ENCODE results near the gene LARP4B. TPM values are rescaled to one million over a fixed set of nuclear protein-coding genes. Genes with fewer than 3 reads are reported as not detected.

Gene LARP4B
- polyA plus RNA-seq, 1 donor (not counting 4 experiments of a cell fraction or from before 2014, with no cell fraction given) = 39.4 TPM

DNA sequence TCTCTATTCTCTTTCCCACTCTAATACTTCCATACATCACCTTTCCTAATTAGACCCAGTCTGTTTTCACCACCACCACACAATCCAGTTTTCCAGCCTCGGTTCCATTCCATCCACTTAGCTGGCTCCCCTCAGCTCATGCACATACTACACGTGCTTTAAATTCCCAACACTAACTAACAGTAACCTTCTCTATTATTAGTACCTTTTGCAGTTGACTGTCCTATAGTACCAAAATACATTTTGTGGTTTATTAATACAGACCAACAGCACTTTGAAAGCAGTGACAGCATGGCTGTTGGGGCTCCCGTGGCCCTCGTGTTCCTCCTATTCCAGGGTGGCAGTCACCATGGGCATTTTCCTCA is 64.9 kb downstream of the LARP4B start:
- Histone ChIP-seq H3K27ac (ENCODE audit: control insufficient read depth, insufficient read depth, low read length) (no peak overlapping the region), H3K79me2 (ENCODE audit: control insufficient read depth, insufficient read depth, low read length) (peaks cover 66% of the 10 kb centered on the region), H3K27me3 (ENCODE audit: control insufficient read depth, extremely low read depth, insufficient read depth, low read length) (no peaks in the 10 kb centered on the region), H2AFZ (ENCODE audit: control insufficient read depth, low read length) (no peak overlapping the region), H3K9me1 (ENCODE audit: control insufficient read depth, extremely low read depth, insufficient read depth, low read length) (no peaks in the 10 kb centered on the region), H3K4me2 (ENCODE audit: control insufficient read depth, extremely low read depth, insufficient read depth, low read depth, low read length) (no peak overlapping the region), H3K4me3 (ENCODE audit: control insufficient read depth in 2 of 3, extremely low read depth in 1 of 3, insufficient read depth in 2 of 3, low read depth in 1 of 3, low read length in 3 of 3) (no peak overlapping the region), H3K9me3 (ENCODE audit: control insufficient read depth, low read depth, low read length) (no peaks in the 10 kb centered on the region), H3K9ac (ENCODE audit: control insufficient read depth, extremely low read depth, insufficient read depth, low read length) (no peak overlapping the region), H4K20me1 (ENCODE audit: control insufficient read depth, extremely low read depth, insufficient read depth, low read length) (peaks cover 2% of the 10 kb centered on the region), H3K36me3 (ENCODE audit: control insufficient read depth in 2 of 2, extremely low read depth in 1 of 2, insufficient read depth in 2 of 2, low read length in 2 of 2) (peaks cover 14 to 22% of the 10 kb centered on the region in 2 experiments), H3K4me1 (ENCODE audit: control insufficient read depth, extremely low read depth, insufficient read depth, low read length) (no peaks in the 10 kb centered on the region)
- DNase-seq (ENCODE audit: low read depth, low spot score) (no peak), FAIRE-seq (no peak)
- TF ChIP-seq, protein P1, sequence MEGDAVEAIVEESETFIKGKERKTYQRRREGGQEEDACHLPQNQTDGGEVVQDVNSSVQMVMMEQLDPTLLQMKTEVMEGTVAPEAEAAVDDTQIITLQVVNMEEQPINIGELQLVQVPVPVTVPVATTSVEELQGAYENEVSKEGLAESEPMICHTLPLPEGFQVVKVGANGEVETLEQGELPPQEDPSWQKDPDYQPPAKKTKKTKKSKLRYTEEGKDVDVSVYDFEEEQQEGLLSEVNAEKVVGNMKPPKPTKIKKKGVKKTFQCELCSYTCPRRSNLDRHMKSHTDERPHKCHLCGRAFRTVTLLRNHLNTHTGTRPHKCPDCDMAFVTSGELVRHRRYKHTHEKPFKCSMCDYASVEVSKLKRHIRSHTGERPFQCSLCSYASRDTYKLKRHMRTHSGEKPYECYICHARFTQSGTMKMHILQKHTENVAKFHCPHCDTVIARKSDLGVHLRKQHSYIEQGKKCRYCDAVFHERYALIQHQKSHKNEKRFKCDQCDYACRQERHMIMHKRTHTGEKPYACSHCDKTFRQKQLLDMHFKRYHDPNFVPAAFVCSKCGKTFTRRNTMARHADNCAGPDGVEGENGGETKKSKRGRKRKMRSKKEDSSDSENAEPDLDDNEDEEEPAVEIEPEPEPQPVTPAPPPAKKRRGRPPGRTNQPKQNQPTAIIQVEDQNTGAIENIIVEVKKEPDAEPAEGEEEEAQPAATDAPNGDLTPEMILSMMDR (optimal IDR thresholded peaks at IDR 0.05 in 1 of 3, IDR thresholded peaks at IDR 0.05 in 1 of 3, conservative IDR thresholded peaks at IDR 0.05 in 1 of 3; ENCODE audit: extremely low read depth in 1 of 3, insufficient read depth in 2 of 3, low read length in 3 of 3) = no peak
- TF ChIP-seq EZH2 (IDR thresholded peaks at IDR 0.05; ENCODE audit: low read length) = no peak
- dilution Hi-C loops (cut with MboI; ENCODE audit: extremely low pct_ligation_motif_present, low sequenced_read_pairs) = no loop called here

DNA sequence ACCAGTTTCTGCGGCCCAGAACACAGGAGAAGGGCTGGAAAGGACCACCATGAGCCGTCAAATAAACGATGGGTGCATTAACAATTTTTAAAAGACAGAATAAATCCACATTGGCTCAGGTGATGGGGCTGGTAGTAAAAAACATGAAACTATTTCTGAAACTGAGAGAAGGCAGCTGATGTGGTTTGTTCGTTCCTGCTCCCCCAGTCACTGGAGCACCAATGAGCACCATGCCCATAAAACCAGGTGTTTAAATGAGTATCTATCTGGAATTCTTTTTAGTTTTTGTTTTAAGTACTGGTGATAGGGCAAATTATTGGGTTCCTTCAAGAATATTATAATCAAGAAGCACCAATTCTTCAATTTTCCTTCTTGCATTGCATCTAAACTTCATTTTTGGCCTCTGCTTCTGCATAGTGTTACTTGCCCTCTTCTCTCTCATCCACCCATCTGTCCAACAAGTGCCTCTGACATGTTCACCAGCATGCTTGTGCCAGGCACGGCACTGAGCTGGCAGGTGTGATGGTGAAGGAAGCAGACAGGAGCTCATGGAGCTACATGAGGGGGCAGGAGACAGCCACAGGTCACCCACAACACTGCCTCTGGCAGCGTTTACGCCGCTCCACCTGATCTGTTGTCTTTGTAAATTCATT is 65.5 kb downstream of the LARP4B start:
- no peaks in the 10 kb centered on the region for H3K27me3 ChIP-seq (ENCODE audit: control insufficient read depth, extremely low read depth, insufficient read depth, low read length)
- no peak overlapping the region for H2AFZ ChIP-seq (ENCODE audit: control insufficient read depth, low read length)
- TF ChIP-seq EZH2 (IDR thresholded peaks at IDR 0.05; ENCODE audit: low read length) = no peak
- TF ChIP-seq, protein P1 (optimal IDR thresholded peaks at IDR 0.05 in 1 of 3, IDR thresholded peaks at IDR 0.05 in 1 of 3, conservative IDR thresholded peaks at IDR 0.05 in 1 of 3; ENCODE audit: extremely low read depth in 1 of 3, insufficient read depth in 2 of 3, low read length in 3 of 3) = no peak
- H4K20me1 ChIP-seq (ENCODE audit: control insufficient read depth, extremely low read depth, insufficient read depth, low read length) = peaks cover 2% of the 10 kb centered on the region
- H3K9me1 ChIP-seq (ENCODE audit: control insufficient read depth, extremely low read depth, insufficient read depth, low read length) = no peaks in the 10 kb centered on the region
- DNase-seq (ENCODE audit: low read depth, low spot score) = no peak
- H3K9ac ChIP-seq (ENCODE audit: control insufficient read depth, extremely low read depth, insufficient read depth, low read length) = no peak overlapping the region
- H3K4me2 ChIP-seq (ENCODE audit: control insufficient read depth, extremely low read depth, insufficient read depth, low read depth, low read length) = no peak overlapping the region
- peaks cover 62% of the 10 kb centered on the region for H3K79me2 ChIP-seq (ENCODE audit: control insufficient read depth, insufficient read depth, low read length)
- H3K4me1 ChIP-seq (ENCODE audit: control insufficient read depth, extremely low read depth, insufficient read depth, low read length) = no peaks in the 10 kb centered on the region
- no peak overlapping the region for H3K4me3 ChIP-seq (ENCODE audit: control insufficient read depth in 2 of 3, extremely low read depth in 1 of 3, insufficient read depth in 2 of 3, low read depth in 1 of 3, low read length in 3 of 3)
- H3K27ac ChIP-seq (ENCODE audit: control insufficient read depth, insufficient read depth, low read length) = no peak overlapping the region
- no peaks in the 10 kb centered on the region for H3K9me3 ChIP-seq (ENCODE audit: control insufficient read depth, low read depth, low read length)
- dilution Hi-C loops (cut with MboI; ENCODE audit: extremely low pct_ligation_motif_present, low sequenced_read_pairs) = no loop called here
- H3K36me3 ChIP-seq (ENCODE audit: control insufficient read depth in 2 of 2, extremely low read depth in 1 of 2, insufficient read depth in 2 of 2, low read length in 2 of 2) = peaks cover 15 to 22% of the 10 kb centered on the region in 2 experiments
- FAIRE-seq = no peak
